GM18909 (cell line): ENCODE measurements around the gene PRKCZ.
"Not testable (repeated sequence)": the region's sequence is repeated elsewhere in the genome, so short reads cannot be mapped to it uniquely, and the experiment has no call there.

Experiments
- ATAC-seq: cut with Tn5 transposase; IDR thresholded peaks from one replicate; pipeline ENCODE4 v1.9.1; 2021; ENCODE audit warnings: mild to moderate bottlenecking; ENCODE audit not compliant: unreplicated experiment, poor library complexity

PRKCZ gene

DNA sequence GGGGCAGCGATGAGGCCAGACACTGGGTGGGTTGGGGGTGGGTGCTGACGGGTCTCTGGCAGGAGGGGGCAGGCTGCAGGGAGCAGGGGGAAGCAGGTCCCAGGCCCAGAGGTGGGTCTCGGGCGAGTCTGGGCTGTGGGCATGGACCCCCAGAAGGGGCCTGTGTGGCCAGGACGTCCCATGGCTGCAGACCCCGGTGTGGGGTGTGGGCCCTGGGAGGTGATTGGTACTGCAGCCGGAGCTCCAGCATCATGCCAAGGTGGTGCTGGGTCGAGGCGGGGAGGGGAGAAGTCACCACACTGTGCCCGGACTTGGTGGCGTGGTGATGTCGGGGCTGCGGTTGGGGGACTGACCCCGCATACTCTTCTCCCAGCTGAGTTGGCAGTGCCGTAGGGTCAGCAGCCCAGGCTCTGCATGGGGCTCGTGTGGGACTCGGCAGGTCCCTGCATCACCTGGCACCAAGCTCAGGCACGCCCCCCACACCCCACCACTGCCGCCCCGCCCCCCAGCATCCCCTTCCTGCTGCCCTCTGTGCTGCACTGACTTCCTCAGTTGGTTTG, 31.2 kb downstream of the PRKCZ start:
- no peak for ATAC-seq

DNA sequence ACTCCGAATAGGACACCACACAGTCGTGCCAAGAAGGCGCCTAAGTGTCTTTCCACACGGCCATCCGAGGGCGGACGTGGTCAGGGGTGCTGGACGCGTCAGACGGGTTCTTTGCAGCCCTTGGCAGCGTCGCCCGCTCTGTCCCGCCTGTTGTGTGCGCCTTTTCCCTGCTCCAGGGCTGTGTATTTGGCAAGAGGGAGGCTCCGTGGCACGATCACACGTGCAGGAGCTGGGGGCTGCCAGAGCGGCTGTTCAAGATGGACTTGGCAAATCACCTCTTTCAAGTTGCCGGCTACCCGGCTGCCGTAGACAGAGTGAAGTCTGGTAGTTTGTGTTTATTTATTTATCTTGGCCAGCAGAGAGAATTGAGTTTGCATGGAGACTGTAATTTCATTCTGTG, 31.9 kb downstream of the PRKCZ start:
- no peak for ATAC-seq

GRCh38 chr1:2083666-2084065, 33.5 kb downstream of the PRKCZ start:
- ATAC-seq = no peak

DNA sequence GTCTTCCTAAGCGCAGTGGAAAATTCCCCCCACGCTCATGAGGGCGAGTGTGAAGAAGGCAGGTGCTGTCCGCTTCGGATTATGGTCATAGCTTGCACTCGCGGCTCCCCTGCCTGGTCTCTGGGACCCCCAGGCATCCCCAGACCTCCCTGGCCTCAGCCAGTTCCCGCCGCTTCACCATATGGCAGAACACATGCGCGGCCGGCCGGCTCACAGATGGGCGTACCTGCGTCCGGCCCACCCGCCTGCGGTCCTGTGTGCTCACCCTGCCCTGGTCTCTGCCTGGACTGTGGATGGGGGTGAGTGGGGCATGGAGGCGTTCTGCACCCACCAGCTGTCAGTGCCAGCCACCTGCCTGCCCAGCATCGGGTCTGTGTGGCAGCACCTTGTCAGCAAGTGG, 34.1 kb downstream of the PRKCZ start:
- no peak for ATAC-seq

DNA sequence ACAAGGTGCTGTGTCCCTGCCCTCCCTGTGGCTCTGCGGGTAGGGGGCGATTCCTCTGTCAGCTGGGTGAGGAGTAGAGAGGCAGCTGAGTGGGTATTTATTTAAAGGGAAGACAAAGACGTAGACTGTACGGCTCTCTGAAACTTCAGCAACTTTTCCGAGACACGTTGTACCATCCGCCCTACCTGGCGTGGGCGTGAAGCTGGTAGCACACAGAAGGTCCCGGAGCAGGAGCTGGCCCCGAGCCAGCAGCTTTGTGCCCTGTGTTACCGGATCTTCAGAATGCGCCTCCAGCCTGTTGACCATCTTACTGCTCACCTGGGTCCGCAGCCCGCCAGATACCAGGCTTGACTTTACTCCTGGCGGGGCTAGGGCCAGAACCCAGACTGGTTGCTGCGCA, 34.9 kb downstream of the PRKCZ start:
- ATAC-seq = no peak

DNA sequence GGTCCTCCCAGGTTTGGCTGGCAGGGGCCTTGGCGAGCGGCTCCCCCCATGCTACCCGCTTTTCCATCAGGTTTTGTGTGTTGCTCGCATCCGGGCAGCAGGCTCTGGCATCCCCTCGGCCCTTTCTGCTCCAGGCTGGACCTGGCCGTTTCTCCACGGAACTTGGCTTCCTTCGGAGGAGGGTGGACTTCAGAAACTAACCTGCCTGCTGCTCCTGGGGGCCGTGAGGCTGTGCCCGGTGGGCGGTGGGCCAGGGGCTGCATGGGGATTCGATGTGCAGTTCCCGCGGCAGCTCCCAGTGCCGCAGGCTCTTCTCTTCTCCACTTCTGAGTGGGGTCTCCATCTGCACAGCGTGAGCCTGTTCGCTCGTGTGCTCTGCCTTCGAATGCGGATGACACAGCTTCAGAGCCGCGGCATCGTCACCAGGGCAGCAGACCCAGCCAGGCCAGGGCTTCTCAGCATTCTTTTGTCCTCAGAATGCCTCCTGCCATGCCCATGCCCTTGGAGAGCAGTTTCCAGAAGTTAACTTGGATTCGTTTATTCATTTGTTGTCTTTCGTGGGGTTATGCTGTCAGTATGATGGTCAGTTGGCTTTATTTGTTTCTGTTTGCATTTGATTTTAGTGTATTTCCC, 36.4 kb downstream of the PRKCZ start:
- ATAC-seq = no peak

GRCh38 chr1:2087766-2088165, 37.6 kb downstream of the PRKCZ start:
- no peak for ATAC-seq

DNA sequence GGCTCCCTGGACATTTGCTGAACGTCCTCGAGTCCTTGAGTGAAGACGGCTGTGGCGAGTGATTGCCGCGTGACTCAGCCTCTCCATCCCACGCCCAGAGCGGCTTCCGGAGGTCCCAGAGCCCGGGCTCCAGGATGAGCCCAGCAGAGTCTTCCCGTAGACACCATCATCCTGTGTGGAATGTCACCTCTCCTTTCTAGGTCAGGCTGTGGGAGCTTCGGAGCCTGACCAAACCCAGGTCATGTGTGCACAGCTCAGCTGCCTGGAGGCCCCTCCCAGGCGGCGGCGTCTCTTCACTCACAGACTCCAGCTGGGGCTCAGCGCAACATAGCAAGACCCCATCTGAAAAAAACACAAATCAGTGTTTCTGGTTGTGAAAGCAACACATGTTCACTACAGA, 38.2 kb downstream of the PRKCZ start:
- no peak for ATAC-seq

GRCh38 chr1:2089051-2089450, 38.8 kb downstream of the PRKCZ start:
- ATAC-seq = no peak

DNA sequence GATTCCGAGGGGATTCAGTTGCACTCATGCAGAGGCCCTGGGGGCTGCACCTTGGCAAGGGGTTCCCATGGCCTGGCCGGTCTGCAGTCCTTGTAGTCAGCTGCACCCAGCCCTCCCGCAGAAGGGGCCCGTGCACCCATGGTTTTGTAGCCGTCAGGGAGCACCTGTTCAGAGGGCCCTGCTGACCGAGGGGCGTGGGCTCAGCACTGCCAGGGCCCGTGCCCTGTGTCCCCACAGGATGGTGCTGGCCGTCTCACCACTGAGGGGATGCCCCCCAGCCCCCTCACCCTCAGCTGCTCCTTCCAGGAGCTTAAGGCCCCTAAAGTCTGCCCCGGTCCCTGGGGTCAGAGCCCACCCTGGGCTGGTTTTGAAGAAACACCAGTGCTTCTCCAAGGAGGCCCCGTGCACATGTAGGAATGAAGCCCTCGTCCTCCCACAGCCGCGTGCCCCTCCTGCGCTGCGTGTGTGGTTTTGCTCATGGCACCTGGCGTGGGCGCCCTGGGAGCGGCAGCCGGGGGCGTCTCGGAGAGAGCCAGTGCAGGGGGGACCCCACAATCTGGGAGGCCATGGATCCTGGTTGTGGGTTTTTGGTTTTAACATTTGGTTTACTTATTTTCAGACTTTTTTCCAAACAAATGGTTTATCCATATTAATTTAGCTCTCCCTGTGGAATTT, 40.1 kb downstream of the PRKCZ start:
- no peak for ATAC-seq

GRCh38 chr1:2091611-2092604, 41.7 kb downstream of the PRKCZ start:
- ATAC-seq = no peak

DNA sequence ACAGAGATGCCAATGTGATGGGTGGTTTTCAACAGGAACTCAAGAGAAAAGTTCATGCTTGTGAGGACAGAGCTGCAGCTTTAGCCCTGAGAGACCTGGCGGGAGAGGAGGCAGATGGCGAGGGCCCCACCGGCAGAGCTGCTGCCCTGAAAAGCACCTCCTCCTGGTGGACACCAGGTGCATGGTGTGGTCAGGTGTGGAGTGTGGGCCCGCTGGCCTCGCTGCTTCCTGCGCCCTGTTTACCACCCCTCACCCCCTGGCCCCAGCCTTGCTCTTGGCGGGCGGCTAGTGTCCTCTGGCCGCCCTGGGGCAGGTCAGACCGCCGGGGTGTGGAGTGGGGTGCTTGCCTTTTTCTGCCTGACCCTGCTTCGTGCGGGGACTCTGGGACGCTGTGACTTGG, 42.8 kb downstream of the PRKCZ start:
- no peak for ATAC-seq

- ATAC-seq = no peak
These were observed 43.4 kb downstream of the PRKCZ start for GRCh38 chr1:2093636-2094035.

- not testable (repeated sequence) for ATAC-seq
These were observed 44.3 kb downstream of the PRKCZ start for GRCh38 chr1:2094269-2095158.

DNA sequence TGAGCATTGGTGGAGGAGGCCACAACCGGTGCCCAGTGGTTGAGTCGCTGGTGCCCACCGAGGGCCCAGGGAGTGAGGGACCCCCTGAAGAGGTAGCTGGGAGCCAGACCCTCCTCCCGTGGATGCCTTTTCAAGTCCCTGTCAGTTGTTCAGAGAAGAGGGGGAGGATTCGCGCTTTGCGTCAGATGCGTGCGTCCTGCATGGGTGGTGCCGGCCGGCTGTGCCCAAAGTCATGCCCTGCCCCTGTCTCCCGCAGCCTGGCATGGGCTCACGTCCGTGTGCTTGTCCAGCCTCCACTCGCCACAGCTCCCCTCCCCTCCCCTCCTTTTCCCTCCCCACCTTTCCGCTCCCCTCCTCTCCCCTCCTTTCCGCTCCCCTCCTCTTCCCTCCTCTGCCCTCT, 45.2 kb downstream of the PRKCZ start:
- no peak for ATAC-seq

DNA sequence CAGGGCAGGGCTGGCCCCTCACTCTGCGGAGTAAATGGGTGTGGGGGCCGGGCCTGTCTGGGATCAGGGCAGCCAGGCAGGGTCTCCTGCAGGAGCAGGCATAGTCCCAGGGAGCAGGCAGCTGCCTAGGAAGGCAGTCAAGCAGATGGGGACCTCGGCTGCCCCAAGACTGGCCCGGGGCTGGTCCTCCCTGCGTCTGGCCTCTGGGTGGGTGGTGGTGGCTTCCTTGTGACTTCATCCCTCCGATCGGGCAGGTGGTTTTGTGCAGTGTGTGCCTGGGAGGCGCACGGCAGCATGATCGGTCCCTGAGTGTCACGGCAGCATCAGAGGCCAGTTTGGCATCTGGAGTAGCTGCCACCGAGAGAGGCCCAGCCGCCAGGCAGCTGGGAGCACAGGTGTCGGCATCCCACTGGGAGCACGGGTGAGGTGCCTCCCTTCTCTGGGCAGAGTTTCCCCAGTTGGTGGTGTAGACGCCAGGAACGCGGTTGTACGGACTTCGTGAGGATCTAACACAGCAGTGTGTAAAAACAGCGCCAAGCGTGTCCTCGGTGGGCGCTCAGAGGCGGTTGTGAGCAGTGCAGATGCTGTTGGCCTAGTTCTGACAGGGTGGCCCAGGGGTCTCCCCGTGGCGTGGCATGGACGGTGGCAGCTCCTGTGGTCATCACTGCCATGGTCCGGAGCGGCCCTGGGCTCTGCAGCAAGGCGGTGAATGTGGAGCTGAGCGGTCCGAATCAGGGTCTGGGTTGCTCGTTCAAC, 45.9 kb downstream of the PRKCZ start:
- no peak for ATAC-seq

- ATAC-seq = no peak
These were observed 47.4 kb downstream of the PRKCZ start for GRCh38 chr1:2097386-2098300.

DNA sequence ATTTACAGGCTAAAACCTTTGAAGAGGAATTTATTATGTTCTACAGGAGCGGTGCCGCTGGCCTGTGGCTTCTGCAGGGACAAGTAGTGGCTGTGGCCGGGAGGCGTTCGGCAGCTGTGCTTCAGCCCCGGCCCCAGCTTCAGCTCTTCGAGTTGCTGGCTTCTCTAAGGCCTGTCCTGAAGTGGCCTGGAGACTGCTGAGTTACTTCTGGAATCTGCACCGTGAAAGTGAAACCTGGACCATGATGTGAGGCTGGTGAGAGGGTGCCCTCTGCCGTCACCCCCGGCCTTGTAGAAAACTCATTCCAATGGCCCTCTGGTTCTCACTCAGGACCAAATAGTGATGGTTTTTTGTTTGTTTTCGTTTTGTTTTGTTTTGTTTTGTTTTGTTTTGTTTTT, 48.1 kb downstream of the PRKCZ start:
- no peak for ATAC-seq
